DND-41 (cell line): ENCODE measurements around the gene CROCC.

Source experiments
- CTCF ChIP-seq: IDR thresholded peaks from 2 replicates; pipeline ENCODE4 v1.5.1; 2012; ENCODE audit warnings: borderline replicate concordance, low read length, moderate library complexity, mild to moderate bottlenecking; ENCODE audit not compliant: poor library complexity, severe bottlenecking; ENCODE audit errors: extremely low read depth
- EZH2 ChIP-seq: IDR thresholded peaks from 3 replicates; pipeline ENCODE4 v1.6.1; 2012; ENCODE audit warnings: borderline replicate concordance, low read depth, mild to moderate bottlenecking, moderate library complexity, low read length, inconsistent platforms; ENCODE audit not compliant: severe bottlenecking

GRCh38 chr1:16886860-16887605, 34.7 kb upstream of the CROCC start:
- TF ChIP-seq EZH2: no peak
- no peak for TF ChIP-seq CTCF
